Measurements from ENCODE around the gene EFCAB5.

EFCAB5 gene

GRCh38 chr17:30095507-30096244 lies 154.2 kb downstream of the EFCAB5 start:
- POLR2A ChIA-PET, result no interaction called here
- peak; percentile 39 for DNase-seq (ENCODE audit: extremely low spot score)
- peak; percentile 35 for TF ChIP-seq CTCF (IDR thresholded peaks at IDR 0.05; ENCODE audit: control extremely low read depth, extremely low read depth, low read depth, missing control alignments)
- CTCF ChIA-PET, result interaction anchor here (0.7 to 6.1 kb wide), 25 partner anchors 9 to 478 kb away, joined by 3 to 99 read pairs (median 4); partner anchors contain the start of gene SSH2

GRCh38 chr17:30101686-30102390 lies 160.4 kb downstream of the EFCAB5 start:
- ChIA-PET POLR2A (no interaction called here), CTCF (interaction anchor here (1.4 to 2.4 kb wide), 2 partner anchors 12 to 234 kb away, joined by 3 to 5 read pairs; no protein-coding TSS in a partner anchor)
- no peak for DNase-seq (ENCODE audit: extremely low spot score)
- TF ChIP-seq CTCF (IDR thresholded peaks at IDR 0.05; ENCODE audit: control extremely low read depth, extremely low read depth, low read depth, missing control alignments), result no peak

- DNase-seq (ENCODE audit: extremely low spot score), result no peak
- ChIA-PET CTCF (interaction anchor here (0.6 to 7.4 kb wide), 36 partner anchors 10 to 725 kb away, joined by 3 to 158 read pairs (median 5); partner anchors contain the start of genes BLMH, GOSR1, NSRP1 and SLC6A4), POLR2A (no interaction called here)
- TF ChIP-seq CTCF (IDR thresholded peaks at IDR 0.05; ENCODE audit: control extremely low read depth, extremely low read depth, low read depth, missing control alignments), result peak; percentile 3
These were observed 162.5 kb downstream of the EFCAB5 start for GRCh38 chr17:30103921-30104320.

- CTCF ChIA-PET, result interaction anchor here (0.7 to 7.4 kb wide), 50 partner anchors 9 to 723 kb away, joined by 3 to 158 read pairs (median 4); partner anchors contain the start of genes BLMH, GOSR1, NSRP1 and SLC6A4
- POLR2A ChIA-PET, result interaction anchor here (0.6 kb wide), 1 partner anchor 1350 kb away, joined by 3 read pairs; no protein-coding TSS in a partner anchor
- TF ChIP-seq CTCF (IDR thresholded peaks at IDR 0.05; ENCODE audit: control extremely low read depth, extremely low read depth, low read depth, missing control alignments), result peak; percentile 80
- peak; percentile 71 for DNase-seq (ENCODE audit: extremely low spot score)
These were observed 163.3 kb downstream of the EFCAB5 start for GRCh38 chr17:30104575-30105339.

GRCh38 chr17:30112794-30113193 lies 171.4 kb downstream of the EFCAB5 start:
- DNase-seq (ENCODE audit: extremely low spot score), result peak; percentile 26
- ChIA-PET CTCF (interaction anchor here (1.1 to 4.0 kb wide), 10 partner anchors 7 to 604 kb away, joined by 3 to 52 read pairs (median 5); partner anchors contain the start of gene BLMH), POLR2A (no interaction called here)
- no peak for TF ChIP-seq CTCF (IDR thresholded peaks at IDR 0.05; ENCODE audit: control extremely low read depth, extremely low read depth, low read depth, missing control alignments)

- TF ChIP-seq CTCF (IDR thresholded peaks at IDR 0.05; ENCODE audit: control extremely low read depth, extremely low read depth, low read depth, missing control alignments), result no peak
- CTCF ChIA-PET, result interaction anchor here (0.9 to 4.0 kb wide), 11 partner anchors 8 to 604 kb away, joined by 3 to 52 read pairs (median 5); partner anchors contain the start of gene BLMH
- DNase-seq (ENCODE audit: extremely low spot score), result no peak
- POLR2A ChIA-PET, result no interaction called here
These were observed 171.8 kb downstream of the EFCAB5 start for GRCh38 chr17:30113213-30113612.

Measured in GM10248 (cell line).